HG03103 (cell line): ENCODE measurements around the gene INTS4.
A peak's percentile ranks its signal among the peaks of the same experiment; 100 is the strongest.
"Not testable (repeated sequence)": the region's sequence is repeated elsewhere in the genome, so short reads cannot be mapped to it uniquely, and the experiment has no call there.

ENCODE experiments used
- ATAC-seq: cut with Tn5 transposase; IDR thresholded peaks from one replicate; pipeline ENCODE4 v1.9.1; 2021; ENCODE audit warnings: low read depth; ENCODE audit not compliant: unreplicated experiment

INTS4 gene, protein sequence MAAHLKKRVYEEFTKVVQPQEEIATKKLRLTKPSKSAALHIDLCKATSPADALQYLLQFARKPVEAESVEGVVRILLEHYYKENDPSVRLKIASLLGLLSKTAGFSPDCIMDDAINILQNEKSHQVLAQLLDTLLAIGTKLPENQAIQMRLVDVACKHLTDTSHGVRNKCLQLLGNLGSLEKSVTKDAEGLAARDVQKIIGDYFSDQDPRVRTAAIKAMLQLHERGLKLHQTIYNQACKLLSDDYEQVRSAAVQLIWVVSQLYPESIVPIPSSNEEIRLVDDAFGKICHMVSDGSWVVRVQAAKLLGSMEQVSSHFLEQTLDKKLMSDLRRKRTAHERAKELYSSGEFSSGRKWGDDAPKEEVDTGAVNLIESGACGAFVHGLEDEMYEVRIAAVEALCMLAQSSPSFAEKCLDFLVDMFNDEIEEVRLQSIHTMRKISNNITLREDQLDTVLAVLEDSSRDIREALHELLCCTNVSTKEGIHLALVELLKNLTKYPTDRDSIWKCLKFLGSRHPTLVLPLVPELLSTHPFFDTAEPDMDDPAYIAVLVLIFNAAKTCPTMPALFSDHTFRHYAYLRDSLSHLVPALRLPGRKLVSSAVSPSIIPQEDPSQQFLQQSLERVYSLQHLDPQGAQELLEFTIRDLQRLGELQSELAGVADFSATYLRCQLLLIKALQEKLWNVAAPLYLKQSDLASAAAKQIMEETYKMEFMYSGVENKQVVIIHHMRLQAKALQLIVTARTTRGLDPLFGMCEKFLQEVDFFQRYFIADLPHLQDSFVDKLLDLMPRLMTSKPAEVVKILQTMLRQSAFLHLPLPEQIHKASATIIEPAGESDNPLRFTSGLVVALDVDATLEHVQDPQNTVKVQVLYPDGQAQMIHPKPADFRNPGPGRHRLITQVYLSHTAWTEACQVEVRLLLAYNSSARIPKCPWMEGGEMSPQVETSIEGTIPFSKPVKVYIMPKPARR

DNA sequence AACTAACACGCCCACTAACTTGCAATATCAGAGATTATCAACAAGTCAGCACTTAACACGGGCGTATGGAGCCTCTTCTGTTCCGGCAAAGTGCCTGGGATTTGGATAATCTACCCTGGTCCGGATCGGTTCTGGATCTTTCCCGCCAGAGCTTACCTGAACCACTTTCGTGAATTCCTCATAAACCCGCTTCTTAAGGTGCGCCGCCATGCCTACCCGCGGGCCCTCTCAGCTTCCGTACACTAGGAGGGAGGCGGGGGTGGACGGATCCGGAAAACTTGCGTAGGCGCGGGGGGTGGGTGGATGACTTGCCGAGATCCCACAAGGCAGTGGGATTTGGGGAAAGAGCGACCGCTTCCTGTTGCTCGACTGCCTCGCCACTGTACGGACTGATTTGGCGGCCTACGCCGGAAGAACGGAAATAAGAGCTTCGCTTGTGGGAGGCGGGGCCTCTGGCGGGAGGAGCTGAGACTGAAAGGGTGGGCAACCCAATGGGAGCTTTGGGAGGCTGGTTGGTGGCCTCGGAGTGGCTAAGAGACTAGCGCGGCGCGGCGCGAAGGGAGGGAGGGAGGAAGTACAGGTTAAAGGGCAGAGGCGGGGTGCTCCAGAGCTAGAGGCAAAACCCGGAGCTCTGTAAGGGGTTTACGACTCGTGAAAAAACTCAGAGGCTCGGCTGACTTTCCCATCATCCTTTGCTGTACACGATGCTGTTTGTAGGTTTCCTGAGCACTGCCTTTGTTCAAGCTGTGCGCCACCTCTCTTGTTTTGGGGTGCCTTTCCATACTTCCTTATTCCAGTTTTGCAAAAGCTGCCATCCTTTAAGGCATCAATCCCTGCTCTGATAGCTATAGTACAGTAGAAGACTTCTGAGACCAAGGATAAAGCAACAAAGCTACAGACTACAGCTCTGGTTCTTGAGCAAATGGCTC, at the start of gene INTS4:
TSS of gene INTS4 (minus strand) at position 235 of the 929 bp plus-strand sequence. CDS start at position 210, 25 bp downstream.
- ATAC-seq, result peak; percentile 99

DNA sequence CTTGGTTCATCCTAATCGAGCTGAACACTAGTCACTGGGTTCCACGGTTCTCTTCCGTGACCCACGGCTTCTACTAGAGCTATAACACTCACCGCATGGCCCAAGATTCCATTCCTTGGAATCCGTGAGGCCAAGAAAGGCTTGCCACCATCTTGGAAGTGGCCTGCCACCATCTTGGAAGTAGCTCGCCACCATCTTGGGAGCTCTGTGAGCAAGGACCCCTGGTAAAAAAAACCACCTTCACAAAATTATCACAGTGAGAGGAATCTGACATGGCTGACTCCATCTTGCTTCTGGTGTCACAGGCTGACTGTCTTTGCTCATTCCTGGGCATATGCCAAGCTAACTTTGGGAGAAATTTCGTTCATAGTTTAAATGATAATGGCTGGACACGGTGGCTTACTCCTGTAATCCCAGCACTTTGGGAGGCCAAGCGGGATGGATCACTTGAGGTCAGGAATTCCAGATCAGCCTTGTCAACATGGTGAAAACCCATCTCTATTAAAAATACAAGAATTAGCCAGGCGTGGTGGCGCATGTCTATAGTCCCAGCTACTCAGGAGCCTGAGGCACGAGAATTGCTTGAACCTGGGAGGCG, 47.5 kb upstream of the INTS4 start:
- ATAC-seq, result no peak

DNA sequence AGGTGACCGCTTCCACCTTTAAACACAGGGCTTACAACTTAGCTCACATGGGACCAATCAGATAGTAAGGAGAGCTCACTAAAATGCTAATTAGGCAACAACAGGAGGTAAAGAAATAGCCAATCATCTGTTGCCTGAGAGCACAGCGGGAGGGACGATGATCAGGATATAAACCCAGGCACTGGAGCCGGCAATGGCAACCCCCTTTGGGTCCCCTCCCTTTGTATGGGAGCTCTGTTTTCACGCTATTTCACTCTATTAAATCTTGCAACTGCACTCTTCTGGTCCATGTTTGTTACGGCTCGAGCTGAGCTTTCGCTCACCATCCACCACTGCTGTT, 46.9 kb upstream of the INTS4 start:
- not testable (repeated sequence) for ATAC-seq

DNA sequence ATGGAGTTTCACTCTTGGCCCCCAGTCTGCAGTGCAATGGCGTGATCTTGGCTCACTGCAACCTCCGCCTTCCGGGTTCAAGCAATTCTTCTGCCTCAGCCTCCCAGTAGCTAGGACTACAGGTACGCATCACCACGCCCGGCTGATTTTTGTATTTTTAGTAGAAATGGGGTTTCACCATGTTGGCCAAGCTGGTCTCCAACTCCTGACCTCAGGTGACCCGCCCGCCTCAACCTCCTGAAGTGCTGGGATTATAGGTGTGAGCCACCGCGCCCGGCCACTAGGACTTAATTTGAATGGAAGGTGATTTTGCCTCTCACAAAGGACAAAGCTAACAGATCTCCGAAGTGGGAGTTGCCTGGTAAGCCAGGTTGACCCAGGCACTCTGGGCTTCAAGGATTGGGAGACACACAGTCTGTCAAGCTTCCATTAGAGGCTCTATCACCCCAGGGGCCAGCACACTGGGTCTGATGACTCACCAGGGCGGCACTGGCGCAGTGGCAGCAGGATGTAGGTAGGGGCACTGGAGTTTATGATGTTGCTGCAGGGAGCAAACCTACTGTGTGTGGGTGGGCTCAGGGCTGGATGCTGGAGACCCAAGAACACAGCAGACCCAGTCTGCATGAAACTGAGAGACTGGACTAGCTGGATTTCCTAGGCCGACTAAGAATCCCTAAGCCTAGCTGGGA, 46.4 kb upstream of the INTS4 start:
- ATAC-seq, result no peak

DNA sequence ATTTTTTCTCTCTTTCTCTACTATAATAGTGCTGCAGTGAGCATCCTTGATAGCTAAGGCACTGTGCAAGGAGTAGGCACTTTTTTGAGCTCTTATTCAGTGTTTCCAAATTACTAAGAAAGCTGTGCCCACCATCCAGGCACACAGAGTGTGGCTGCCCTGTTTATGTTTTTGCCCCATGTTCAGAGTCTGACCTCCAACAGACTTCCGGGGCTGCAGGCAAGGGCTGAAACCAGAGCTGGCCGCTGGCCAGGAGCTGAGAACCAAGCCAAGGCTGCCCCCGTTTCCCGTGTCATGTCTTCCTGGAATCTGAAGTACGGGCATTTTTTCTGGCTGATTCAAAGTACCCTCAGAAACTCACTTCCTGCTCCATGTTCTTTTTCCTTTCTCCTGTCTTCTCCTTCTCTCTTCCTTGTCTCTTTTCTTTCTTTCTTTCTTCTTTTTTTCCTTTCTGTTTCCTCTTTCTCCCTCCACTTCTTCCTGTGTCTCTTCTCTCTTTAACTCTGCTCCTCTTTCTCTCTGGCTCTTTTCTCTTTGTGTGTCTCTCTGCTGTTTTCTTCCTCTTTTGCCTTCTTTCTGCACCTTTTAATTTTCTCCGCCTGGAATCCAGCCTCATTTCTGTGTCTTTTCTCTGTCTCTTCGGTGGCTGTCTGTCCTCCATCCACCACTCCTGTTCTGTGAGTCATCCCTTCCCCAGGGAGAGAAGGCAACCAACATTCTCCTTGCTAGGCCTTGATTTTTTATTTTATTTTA, 45.6 kb upstream of the INTS4 start:
- ATAC-seq, result peak; percentile 58

DNA sequence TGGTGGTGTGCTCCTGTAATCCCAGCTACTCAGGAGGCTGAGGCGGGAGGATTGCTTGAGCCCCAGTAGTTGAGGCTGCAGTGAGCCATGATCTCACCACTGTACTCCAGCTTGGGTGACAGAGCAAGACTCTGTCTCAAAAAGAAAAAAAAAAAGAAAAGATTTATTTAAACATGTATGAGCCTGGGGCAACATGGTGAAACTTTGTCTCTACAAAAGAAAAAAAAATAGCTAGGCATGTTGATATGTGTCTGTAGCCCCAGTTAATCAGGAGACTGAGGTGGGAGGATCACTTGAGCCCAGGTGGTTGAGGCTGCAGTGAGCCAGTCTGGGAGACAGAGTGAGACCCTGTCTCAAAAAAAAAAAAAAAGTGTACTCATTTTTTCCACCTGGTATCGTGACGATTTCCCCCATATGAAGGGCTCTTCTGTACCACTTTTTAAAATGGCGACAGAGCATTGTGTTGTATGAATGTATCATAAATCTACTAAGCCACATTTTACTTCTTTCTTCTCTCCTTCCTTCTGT, 45.0 kb upstream of the INTS4 start:
- ATAC-seq, result no peak

DNA sequence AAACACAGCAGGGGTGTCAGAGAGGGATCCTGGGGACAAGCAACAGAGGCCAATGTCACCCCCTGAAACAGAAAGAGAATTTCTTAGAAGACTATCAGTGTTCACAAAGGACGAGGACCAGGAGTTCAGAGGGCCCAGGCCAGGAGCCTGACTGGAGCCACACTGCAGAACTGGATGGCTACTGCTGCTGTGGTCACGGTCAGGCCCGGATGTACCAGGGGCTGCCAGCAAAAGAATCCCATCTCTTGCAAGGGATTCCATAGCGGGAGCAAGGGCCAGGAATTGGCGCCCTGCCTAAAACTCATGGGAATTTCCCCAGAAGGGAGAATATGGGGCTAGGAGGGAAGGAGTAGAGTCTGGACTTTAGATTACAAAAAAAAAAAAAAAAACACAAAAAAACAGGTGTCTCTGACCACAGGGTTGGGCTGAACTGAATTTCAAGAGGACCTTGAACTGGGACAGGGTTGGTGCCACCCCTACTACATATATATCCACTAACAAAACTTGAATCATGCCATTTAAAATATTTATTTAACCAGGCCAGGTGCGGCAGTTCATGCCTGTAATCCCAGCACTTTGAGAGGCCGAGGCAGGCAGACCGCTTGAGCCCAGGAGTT, 44.3 kb upstream of the INTS4 start:
- ATAC-seq, result no peak

DNA sequence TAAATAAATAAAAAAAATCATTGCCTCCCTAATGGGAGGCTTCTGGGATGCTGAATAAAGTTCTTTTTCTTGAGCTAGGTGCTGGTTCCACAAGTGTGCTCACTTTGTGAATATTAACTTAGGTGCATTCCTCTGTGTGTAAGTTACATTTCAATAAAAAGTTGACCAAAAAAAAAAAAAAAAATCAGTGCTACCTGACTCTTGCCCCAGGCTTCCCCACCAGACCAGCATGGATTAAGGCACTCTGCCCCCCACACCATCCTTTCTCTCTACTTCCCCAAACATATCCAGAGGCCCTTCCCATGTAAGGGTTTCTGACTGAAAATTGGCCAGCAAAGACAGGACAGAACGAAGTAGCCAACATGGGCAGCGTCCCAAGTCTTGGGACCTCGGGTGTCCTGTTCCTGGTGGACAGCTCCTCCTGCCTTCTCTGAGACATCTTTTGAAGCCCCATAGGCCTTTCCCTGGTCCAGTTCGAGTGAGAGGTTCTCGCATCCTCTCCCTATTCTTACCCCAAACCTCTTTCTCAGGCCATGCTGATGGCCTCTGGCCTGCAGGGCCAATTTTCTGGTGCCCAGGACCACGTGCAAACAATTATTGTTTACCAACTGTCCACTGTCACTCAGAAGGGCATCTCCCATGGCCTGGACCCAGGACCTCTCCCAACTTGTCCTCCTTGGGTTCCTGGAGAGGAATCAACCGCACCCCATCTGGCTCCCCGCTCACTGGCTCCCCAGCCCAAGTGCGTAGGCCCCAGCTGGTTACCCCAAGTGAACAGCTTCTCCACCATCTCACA, 43.6 kb upstream of the INTS4 start:
- ATAC-seq, result no peak

DNA sequence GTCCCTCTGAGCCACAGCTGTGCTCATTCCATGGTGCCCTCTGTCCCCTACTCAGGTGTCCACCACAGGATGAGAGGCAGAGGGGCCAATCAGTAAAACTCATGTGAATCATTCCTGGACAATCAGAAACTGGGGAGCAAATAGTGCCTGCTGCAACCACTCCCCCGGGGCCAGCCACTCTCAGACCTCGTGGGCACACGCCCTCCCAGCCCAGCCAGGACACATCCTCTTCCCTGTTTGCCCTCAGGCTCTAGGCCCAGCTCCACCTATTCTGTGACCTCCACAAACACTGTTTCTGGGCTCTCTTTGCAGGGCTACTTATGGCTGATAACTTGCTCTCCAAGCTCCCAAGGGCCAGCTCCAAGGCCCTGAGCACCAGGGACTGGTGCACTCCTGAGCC, 42.6 kb upstream of the INTS4 start:
- no peak for ATAC-seq

DNA sequence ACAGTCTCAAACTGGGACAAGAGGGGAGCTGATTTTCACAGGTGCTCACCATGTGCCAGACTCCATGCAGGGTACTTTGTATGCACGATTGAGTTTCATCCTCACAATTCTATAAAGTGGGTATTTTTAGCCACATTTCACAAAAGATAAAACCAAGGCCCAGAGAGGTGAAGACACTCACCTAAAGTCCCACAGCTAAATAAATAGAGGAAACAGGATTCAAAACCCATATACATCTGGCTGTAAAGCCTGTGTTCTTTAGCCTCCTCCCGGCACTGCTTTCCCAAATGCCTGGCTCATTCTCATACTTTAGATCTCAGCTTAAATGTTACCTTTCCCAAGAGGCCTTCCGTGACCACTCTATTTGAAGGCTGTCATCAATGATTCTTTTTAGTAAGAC, 41.8 kb upstream of the INTS4 start:
- ATAC-seq, result no peak

DNA sequence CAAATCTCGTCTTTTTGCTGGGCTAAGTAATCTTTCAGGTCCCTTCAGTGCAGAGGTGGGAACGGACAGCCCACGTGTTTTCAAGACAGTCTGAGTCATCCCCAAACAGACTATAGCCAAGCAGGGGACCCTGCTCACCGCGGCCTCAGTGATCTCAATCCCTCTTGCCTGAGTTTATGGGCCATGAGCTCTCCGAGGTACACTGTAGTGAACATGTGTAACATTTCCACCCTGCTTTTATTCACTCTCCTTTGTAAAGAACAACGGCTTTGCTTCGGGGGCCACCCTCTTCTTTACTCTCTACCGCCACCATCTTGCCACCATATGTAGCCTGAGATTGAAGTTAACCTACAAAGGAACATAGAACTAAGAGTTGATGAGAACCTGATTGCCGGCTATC, 40.2 kb upstream of the INTS4 start:
- no peak for ATAC-seq

DNA sequence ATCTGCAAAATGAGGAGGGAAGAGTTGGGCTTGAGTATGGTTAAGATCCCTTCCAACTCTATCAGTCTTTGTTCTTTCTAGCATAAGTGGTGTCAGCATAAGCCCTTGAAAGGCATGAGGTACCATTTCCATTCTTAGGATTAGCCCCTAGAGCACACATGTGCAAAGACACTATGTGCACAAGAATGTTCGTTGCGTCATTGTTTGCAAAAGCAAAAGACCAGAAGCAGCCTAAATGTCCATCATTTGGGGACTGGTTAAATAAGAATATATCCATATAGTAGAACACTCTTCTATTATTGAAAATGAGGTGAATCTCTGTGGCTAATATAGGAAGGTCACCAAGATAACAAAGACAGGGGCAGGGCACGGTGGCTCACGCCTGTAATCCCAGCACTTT, 38.6 kb upstream of the INTS4 start:
- ATAC-seq, result no peak

DNA sequence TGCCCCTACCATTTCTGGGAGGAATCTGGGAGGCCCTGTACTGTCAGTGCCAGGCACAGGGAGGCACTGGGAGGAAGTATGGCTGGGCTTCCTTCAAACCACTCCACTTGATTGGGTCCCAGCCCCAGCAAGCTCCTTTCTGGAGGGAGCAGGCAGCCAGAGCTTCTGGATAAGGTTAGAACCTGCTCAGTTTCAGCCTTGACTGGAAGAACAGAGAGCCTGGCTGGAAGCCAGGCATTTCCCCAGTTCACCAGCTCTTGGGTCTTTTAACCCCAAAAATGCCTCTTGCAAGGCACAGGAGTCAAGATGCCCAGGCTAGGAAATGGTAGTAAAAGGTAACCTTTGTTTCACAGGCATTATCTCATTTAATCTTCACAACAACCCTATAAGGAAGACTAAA, 37.6 kb upstream of the INTS4 start:
- ATAC-seq, result no peak

DNA sequence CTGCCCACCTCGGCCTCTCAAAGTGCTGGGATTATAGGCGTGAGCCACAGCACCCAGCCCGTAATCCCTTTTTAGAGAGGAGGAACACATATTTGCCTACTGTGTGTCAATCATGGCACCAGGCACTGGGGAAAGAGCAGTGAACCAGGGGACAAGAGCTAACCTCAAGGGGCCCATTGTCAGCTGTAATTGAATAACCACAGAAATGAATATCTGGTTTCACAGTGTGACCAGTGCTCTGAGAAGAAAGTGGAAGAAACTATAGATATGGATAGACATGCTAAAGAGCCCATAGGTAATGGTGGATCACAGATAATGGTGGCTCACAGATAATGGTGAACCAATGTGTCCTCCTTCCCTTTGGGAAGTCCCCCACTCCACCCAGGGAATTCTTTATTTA, 37.2 kb upstream of the INTS4 start:
- peak; percentile 73 for ATAC-seq

DNA sequence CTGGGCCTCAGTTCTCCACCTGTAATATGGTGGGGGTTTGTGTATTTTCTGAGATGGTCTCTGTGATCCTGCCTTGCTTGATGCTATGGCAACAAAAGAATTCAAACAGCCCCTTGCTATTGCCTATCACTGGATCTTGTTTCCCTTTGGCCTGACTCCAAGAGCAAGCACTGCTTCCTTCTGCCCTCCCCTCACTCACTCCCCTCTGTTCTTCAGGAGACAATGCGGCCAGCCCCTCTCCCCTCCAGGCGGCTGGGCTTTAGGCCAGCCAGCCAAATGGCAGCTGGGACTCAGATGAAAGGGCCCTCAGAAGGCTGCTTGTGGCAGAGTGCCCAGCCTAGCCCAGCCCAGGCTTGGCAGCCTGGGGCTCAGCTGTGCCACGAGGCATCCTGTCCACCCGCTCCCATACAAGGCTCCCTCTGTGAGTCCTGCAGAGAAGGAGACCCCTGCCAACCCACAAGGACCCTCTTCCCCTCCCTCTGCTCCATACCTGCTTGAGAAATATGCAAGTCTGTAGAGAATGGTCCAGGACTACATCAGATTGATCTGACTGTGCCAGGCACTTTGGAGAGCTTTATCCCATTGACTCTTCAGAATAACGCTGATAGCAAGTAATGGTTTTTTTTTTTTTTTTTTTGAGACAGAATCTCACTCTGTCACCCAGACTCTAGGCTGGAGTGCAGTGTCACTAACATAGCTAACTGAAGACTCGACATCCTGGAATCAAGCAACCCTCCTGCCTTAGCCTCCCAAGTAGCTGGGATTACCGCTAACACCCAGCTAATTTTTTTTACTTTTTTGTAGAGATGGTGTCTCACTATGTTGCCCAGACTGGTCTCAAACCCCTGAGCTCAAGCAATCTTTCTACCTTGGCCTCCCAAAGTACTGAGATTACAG, 36.2 kb upstream of the INTS4 start:
- no peak for ATAC-seq

DNA sequence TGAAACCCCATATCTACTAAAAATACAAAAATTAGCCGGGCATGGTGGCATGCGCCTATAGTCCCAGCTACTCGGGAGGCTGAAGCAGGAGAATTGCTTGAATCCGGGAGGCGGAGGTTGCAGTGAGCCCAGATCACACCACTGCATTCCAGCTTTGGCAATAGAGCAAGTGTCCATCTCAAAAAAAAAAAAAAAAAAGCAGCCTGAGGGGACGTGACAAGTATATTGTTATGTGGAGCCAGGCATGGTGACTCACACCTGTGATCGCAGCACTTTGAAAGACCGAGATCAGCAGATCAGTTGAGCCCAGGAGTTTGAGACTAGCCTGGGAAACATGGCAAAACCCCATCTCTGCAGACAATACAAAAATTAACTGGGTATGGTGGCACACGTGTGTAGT, 34.0 kb upstream of the INTS4 start:
- ATAC-seq, result not testable (repeated sequence)
